ENCODE results near the gene SF3A1. TPM values are rescaled to one million over a fixed set of nuclear protein-coding genes. Genes with fewer than 3 reads are reported as not detected.

Gene SF3A1
- total RNA-seq, 1 experiment from 2014 or later = 272 TPM

DNA sequence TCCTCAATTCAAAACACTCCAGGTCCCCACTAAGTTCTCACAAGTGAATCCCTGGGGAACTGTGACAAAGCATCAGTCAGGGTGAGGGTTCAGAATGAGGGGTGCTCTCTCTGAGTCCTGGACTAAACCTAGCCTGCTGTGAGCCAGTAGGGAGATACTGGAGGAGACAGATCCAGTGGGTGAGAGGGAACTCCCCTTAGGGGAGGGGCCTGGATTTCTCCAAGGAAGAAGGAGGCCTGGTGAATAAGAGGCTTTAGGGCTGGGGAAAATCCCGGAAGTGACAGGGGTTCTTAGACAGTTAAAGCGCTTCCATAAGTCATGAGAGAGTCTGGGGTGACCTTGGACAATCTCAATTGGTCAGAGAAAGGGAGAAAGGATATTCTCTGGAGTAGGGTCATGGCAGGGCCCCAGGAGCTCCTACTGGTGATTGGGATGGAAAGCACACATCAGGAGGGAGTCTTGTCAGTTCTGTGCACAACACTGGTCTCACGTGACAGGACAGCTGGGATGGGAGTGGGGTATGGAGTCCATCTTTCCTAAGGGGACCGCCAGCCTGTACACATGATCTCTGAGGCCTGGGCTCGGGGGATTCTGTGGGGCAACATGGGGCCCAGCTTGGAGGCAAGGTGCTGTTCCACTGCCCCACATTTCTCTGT is 31.5 kb downstream of the SF3A1 start:
- POLR2A ChIA-PET = no interaction called here
- DNase-seq (ENCODE audit: low spot score) (no peak), ATAC-seq (no peak)
- Mint-ChIP-seq H3K27me3 (ENCODE audit: low read depth) (no peaks in the 10 kb centered on the region), H3K4me1 (peaks cover 28% of the 10 kb centered on the region), H3K27ac (0 out of 2 replicates have a peak overlapping the region, but pooled peaks have one; percentile 36), H3K4me3 (peak overlapping the region; percentile 75), H3K36me3 (no peaks in the 10 kb centered on the region), H3K9me3 (no peaks in the 10 kb centered on the region)
- CTCF ChIA-PET = interaction anchor here (0.6 to 7.8 kb wide), 3 partner anchors 35 to 100 kb away, joined by 3 to 193 read pairs (median 4); partner anchors contain the start of genes CASTOR1 and RNF215
- TF ChIP-seq IRF2 (CRISPR knock-in tag; IDR thresholded peaks at IDR 0.05; ENCODE audit: borderline replicate concordance, low read depth) (no peak), JAZF1 (CRISPR knock-in tag; IDR thresholded peaks at IDR 0.05) (no peak), GABPB1 (CRISPR knock-in tag; IDR thresholded peaks at IDR 0.05) (no peak)
- TF ChIP-seq, protein P1, sequence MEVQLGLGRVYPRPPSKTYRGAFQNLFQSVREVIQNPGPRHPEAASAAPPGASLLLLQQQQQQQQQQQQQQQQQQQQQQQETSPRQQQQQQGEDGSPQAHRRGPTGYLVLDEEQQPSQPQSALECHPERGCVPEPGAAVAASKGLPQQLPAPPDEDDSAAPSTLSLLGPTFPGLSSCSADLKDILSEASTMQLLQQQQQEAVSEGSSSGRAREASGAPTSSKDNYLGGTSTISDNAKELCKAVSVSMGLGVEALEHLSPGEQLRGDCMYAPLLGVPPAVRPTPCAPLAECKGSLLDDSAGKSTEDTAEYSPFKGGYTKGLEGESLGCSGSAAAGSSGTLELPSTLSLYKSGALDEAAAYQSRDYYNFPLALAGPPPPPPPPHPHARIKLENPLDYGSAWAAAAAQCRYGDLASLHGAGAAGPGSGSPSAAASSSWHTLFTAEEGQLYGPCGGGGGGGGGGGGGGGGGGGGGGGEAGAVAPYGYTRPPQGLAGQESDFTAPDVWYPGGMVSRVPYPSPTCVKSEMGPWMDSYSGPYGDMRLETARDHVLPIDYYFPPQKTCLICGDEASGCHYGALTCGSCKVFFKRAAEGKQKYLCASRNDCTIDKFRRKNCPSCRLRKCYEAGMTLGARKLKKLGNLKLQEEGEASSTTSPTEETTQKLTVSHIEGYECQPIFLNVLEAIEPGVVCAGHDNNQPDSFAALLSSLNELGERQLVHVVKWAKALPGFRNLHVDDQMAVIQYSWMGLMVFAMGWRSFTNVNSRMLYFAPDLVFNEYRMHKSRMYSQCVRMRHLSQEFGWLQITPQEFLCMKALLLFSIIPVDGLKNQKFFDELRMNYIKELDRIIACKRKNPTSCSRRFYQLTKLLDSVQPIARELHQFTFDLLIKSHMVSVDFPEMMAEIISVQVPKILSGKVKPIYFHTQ (CRISPR knock-in tag; IDR thresholded peaks at IDR 0.05) = no peak
- TF ChIP-seq, protein P2, sequence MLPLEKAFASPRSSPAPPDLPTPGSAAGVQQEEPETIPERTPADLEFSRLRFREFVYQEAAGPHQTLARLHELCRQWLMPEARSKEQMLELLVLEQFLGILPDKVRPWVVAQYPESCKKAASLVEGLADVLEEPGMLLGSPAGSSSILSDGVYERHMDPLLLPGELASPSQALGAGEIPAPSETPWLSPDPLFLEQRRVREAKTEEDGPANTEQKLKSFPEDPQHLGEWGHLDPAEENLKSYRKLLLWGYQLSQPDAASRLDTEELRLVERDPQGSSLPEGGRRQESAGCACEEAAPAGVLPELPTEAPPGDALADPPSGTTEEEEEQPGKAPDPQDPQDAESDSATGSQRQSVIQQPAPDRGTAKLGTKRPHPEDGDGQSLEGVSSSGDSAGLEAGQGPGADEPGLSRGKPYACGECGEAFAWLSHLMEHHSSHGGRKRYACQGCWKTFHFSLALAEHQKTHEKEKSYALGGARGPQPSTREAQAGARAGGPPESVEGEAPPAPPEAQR (CRISPR knock-in tag; IDR thresholded peaks at IDR 0.05) = no peak
- TF ChIP-seq, protein P3, sequence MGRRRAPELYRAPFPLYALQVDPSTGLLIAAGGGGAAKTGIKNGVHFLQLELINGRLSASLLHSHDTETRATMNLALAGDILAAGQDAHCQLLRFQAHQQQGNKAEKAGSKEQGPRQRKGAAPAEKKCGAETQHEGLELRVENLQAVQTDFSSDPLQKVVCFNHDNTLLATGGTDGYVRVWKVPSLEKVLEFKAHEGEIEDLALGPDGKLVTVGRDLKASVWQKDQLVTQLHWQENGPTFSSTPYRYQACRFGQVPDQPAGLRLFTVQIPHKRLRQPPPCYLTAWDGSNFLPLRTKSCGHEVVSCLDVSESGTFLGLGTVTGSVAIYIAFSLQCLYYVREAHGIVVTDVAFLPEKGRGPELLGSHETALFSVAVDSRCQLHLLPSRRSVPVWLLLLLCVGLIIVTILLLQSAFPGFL (CRISPR knock-in tag; IDR thresholded peaks at IDR 0.05; ENCODE audit: borderline replicate concordance) = no peak

DNA sequence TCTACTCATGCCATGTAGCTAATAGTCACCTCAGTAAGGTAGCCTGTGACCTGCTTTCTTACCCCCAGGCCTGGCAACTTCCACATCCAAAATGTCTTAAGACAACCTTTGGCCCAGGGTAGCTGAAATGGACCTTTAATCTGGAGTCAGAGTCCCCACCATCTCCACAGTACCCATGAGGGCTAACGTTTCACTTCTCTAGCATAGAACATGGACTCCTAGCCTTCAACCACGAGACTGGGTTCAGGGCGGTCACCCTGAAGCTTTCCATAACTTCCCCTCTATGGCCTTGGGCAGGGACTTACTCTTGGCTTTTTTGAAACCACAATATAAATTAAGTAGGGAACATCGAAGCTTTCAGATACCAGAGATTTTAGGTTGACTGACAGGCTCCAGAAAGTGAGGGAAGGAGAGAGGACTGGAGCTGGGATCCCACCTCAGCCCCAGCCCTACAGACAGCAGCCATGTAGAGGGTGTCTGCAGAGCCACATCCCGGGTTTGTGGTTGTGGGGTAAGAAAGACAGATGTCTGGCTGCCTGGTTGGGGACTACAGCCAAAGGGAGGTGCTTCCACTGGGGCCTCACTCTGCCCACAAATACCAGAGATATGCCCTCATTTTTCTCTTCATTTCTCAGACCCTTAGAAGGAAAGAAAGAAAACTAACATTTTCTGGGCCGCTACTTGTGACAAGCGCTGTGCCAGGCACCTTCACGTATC is 32.5 kb downstream of the SF3A1 start:
- H3K4me1 Mint-ChIP-seq = peaks cover 28% of the 10 kb centered on the region
- no peak for DNase-seq (ENCODE audit: low spot score)
- CTCF ChIA-PET = interaction anchor here (7.8 kb wide), 1 partner anchor 34 kb away, joined by 193 read pairs; the partner anchor contains the start of gene CASTOR1
- H3K36me3 Mint-ChIP-seq = no peaks in the 10 kb centered on the region
- no peak overlapping the region for H3K27ac Mint-ChIP-seq
- no peaks in the 10 kb centered on the region for H3K9me3 Mint-ChIP-seq
- H3K27me3 Mint-ChIP-seq (ENCODE audit: low read depth) = no peaks in the 10 kb centered on the region
- ATAC-seq = no peak
- no peak overlapping the region for H3K4me3 Mint-ChIP-seq
- POLR2A ChIA-PET = no interaction called here
- TF ChIP-seq, protein P4, sequence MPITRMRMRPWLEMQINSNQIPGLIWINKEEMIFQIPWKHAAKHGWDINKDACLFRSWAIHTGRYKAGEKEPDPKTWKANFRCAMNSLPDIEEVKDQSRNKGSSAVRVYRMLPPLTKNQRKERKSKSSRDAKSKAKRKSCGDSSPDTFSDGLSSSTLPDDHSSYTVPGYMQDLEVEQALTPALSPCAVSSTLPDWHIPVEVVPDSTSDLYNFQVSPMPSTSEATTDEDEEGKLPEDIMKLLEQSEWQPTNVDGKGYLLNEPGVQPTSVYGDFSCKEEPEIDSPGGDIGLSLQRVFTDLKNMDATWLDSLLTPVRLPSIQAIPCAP (CRISPR knock-in tag; IDR thresholded peaks at IDR 0.05) = no peak
- TF ChIP-seq GTF2I (CRISPR knock-in tag; conservative IDR thresholded peaks at IDR 0.05) = no peak
- TF ChIP-seq, protein P5, sequence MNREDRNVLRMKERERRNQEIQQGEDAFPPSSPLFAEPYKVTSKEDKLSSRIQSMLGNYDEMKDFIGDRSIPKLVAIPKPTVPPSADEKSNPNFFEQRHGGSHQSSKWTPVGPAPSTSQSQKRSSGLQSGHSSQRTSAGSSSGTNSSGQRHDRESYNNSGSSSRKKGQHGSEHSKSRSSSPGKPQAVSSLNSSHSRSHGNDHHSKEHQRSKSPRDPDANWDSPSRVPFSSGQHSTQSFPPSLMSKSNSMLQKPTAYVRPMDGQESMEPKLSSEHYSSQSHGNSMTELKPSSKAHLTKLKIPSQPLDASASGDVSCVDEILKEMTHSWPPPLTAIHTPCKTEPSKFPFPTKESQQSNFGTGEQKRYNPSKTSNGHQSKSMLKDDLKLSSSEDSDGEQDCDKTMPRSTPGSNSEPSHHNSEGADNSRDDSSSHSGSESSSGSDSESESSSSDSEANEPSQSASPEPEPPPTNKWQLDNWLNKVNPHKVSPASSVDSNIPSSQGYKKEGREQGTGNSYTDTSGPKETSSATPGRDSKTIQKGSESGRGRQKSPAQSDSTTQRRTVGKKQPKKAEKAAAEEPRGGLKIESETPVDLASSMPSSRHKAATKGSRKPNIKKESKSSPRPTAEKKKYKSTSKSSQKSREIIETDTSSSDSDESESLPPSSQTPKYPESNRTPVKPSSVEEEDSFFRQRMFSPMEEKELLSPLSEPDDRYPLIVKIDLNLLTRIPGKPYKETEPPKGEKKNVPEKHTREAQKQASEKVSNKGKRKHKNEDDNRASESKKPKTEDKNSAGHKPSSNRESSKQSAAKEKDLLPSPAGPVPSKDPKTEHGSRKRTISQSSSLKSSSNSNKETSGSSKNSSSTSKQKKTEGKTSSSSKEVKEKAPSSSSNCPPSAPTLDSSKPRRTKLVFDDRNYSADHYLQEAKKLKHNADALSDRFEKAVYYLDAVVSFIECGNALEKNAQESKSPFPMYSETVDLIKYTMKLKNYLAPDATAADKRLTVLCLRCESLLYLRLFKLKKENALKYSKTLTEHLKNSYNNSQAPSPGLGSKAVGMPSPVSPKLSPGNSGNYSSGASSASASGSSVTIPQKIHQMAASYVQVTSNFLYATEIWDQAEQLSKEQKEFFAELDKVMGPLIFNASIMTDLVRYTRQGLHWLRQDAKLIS (CRISPR knock-in tag; IDR thresholded peaks at IDR 0.05; ENCODE audit: borderline replicate concordance) = no peak
- no peak for TF ChIP-seq NR3C1 (CRISPR knock-in tag; conservative IDR thresholded peaks at IDR 0.05; ENCODE audit: low read depth)
- TF ChIP-seq, protein P6, sequence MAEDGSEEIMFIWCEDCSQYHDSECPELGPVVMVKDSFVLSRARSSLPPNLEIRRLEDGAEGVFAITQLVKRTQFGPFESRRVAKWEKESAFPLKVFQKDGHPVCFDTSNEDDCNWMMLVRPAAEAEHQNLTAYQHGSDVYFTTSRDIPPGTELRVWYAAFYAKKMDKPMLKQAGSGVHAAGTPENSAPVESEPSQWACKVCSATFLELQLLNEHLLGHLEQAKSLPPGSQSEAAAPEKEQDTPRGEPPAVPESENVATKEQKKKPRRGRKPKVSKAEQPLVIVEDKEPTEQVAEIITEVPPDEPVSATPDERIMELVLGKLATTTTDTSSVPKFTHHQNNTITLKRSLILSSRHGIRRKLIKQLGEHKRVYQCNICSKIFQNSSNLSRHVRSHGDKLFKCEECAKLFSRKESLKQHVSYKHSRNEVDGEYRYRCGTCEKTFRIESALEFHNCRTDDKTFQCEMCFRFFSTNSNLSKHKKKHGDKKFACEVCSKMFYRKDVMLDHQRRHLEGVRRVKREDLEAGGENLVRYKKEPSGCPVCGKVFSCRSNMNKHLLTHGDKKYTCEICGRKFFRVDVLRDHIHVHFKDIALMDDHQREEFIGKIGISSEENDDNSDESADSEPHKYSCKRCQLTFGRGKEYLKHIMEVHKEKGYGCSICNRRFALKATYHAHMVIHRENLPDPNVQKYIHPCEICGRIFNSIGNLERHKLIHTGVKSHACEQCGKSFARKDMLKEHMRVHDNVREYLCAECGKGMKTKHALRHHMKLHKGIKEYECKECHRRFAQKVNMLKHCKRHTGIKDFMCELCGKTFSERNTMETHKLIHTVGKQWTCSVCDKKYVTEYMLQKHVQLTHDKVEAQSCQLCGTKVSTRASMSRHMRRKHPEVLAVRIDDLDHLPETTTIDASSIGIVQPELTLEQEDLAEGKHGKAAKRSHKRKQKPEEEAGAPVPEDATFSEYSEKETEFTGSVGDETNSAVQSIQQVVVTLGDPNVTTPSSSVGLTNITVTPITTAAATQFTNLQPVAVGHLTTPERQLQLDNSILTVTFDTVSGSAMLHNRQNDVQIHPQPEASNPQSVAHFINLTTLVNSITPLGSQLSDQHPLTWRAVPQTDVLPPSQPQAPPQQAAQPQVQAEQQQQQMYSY (CRISPR knock-in tag; IDR thresholded peaks at IDR 0.05) = no peak
- TF ChIP-seq ETV6 (CRISPR knock-in tag; IDR thresholded peaks at IDR 0.05) = no peak
- TF ChIP-seq, protein P7, sequence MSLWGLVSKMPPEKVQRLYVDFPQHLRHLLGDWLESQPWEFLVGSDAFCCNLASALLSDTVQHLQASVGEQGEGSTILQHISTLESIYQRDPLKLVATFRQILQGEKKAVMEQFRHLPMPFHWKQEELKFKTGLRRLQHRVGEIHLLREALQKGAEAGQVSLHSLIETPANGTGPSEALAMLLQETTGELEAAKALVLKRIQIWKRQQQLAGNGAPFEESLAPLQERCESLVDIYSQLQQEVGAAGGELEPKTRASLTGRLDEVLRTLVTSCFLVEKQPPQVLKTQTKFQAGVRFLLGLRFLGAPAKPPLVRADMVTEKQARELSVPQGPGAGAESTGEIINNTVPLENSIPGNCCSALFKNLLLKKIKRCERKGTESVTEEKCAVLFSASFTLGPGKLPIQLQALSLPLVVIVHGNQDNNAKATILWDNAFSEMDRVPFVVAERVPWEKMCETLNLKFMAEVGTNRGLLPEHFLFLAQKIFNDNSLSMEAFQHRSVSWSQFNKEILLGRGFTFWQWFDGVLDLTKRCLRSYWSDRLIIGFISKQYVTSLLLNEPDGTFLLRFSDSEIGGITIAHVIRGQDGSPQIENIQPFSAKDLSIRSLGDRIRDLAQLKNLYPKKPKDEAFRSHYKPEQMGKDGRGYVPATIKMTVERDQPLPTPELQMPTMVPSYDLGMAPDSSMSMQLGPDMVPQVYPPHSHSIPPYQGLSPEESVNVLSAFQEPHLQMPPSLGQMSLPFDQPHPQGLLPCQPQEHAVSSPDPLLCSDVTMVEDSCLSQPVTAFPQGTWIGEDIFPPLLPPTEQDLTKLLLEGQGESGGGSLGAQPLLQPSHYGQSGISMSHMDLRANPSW (CRISPR knock-in tag; conservative IDR thresholded peaks at IDR 0.05; ENCODE audit: low read depth) = no peak
- TF ChIP-seq ZNF671 (CRISPR knock-in tag; IDR thresholded peaks at IDR 0.05) = no peak
- no peak for TF ChIP-seq EMX1 (CRISPR knock-in tag; IDR thresholded peaks at IDR 0.05)
